HUES6 (cell line): Measurements from ENCODE around the gene GLT8D1.
"Not testable (repeated sequence)": the region's sequence is repeated elsewhere in the genome, so short reads cannot be mapped to it uniquely, and the experiment has no call there.

Experiments used
- H3K27ac ChIP-seq: 2 replicates; pipeline ENCODE4 v1.7.0; 2013; ENCODE audit warnings: low read depth, mild to moderate bottlenecking, low read length, inconsistent platforms
- H3K27me3 ChIP-seq: 2 replicates; pipeline ENCODE4 v1.6.1; 2013; ENCODE audit warnings: low read length; ENCODE audit not compliant: control insufficient read depth, insufficient read depth
- H3K36me3 ChIP-seq: 2 replicates; pipeline ENCODE4 v1.6.1; 2013; ENCODE audit warnings: low read length; ENCODE audit not compliant: control insufficient read depth, insufficient read depth
- H3K4me1 ChIP-seq: 2 replicates; pipeline ENCODE4 v1.6.1; 2013; ENCODE audit warnings: low read length; ENCODE audit not compliant: control insufficient read depth, insufficient read depth
- H3K4me3 ChIP-seq: 2 replicates; pipeline ENCODE4 v1.5.1; 2013; ENCODE audit warnings: low read depth, low read length
- H3K9ac ChIP-seq: one replicate; pipeline ENCODE4 v1.6.1; 2013; ENCODE audit warnings: mild to moderate bottlenecking, low read length
- H3K9me3 ChIP-seq: 2 replicates; pipeline ENCODE4 v1.6.1; 2013; ENCODE audit warnings: low read depth, low read length; ENCODE audit not compliant: control insufficient read depth, insufficient read depth

Gene GLT8D1

DNA sequence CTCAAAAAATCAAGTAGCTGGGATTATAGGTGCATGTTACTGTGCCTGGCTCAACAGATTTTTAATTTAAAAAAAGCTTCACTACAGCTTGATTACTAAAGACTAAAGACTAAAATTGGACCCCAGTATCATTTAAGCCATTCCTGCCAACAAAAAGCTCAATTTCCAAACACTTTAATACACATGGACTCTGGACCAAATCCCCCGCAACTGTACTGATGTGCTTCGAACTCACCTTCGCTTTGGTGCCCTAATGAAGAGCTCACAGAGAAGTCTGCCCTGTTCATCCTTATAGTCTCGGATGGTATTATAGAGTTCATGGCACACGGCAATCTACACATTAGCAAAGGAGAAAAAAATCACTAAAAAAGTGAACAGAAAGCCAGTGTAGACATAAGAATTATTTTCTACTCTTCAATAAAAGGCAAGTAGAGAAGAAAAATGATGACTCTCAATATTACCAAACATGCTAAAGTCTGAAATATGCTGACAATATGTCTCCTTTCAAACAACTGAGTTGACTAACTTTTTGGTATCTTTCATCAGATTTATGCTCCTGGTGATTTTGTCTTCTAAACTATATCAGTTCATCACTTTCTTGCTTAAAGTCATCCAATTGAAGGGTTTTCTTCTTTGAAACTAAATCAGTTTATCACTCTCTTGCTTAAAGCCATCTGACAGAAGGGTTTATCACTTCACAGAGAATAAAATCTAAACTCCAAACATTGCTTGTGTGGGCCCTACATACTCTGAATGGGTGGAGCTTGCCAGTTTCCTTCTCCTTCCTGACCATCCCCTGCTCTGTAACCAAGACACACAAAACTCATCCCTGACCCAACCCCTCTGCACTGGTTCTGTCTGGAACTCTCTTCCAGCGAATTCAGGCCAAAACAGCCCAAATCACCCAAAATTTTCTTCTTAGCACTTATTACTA is 27.1 kb downstream of the GLT8D1 start:
- no peak overlapping the region for H3K27ac ChIP-seq
- no peaks in the 10 kb centered on the region for H3K27me3 ChIP-seq
- H3K9ac ChIP-seq = no peak overlapping the region
- peaks cover 56% of the 10 kb centered on the region for H3K36me3 ChIP-seq
- H3K4me1 ChIP-seq = 0 out of 2 replicates have a peak, but pooled peaks cover 6% of the 10 kb centered on the region
- no peak overlapping the region for H3K4me3 ChIP-seq
- no peaks in the 10 kb centered on the region for H3K9me3 ChIP-seq

DNA sequence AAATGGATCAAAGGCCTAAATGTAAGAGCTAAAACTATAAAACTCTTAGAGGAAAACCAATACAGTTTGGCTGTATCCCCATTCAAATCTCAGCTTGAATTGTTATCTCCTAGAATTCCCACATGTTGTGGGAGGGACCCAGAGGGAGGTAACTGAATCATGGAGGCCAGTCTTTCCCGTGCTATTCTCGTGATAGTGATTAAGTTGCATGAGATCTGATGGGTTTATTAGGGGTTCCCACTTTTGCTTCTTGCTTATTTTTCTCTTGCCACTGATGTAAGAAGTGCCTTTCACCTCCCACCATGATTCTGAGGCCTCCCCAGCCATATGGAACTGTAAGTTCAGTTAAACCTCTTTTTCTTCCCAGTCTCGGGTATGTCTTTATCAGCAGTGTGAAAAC is 29.4 kb downstream of the GLT8D1 start:
- not testable (repeated sequence) for H3K9ac ChIP-seq, H3K27ac ChIP-seq, H3K4me1 ChIP-seq, H3K9me3 ChIP-seq, H3K4me3 ChIP-seq, H3K27me3 ChIP-seq
- peaks cover 66% of the 10 kb centered on the region for H3K36me3 ChIP-seq

- no peak overlapping the region for H3K4me3 ChIP-seq
- H3K9ac ChIP-seq = no peak overlapping the region
- H3K36me3 ChIP-seq = peaks cover 56% of the 10 kb centered on the region
- peaks cover 9% of the 10 kb centered on the region for H3K4me1 ChIP-seq
- H3K9me3 ChIP-seq = no peaks in the 10 kb centered on the region
- H3K27me3 ChIP-seq = no peaks in the 10 kb centered on the region
- no peak overlapping the region for H3K27ac ChIP-seq
Measured at GRCh38 chr3:52671676-52672075, 33.9 kb downstream of the GLT8D1 start.

GRCh38 chr3:52670621-52671521 is 34.7 kb downstream of the GLT8D1 start:
- Histone ChIP-seq H3K27me3 (no peaks in the 10 kb centered on the region), H3K9me3 (no peaks in the 10 kb centered on the region), H3K4me1 (peaks cover 9% of the 10 kb centered on the region), H3K36me3 (peaks cover 52% of the 10 kb centered on the region), H3K9ac (no peak overlapping the region), H3K4me3 (no peak overlapping the region), H3K27ac (no peak overlapping the region)

DNA sequence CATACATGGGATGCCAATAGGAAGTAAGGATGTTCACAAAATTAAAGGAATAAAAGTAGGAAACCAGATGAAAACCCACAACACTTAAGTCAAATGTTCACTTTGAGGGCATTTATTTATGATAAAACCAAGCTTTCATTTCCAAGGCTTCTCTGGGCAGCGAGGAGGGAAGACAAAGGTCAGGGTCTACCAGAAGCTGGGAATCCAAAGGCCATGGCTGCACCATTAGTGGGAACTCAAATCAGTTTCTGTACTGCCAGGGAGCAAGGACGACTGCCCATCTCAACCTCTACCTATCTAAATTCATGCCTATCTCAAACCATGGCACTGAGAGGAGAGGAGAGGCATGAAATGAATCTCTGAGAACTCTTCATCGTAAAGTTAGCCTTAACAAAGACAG is 42.5 kb downstream of the GLT8D1 start:
- no peaks in the 10 kb centered on the region for H3K9me3 ChIP-seq
- H3K36me3 ChIP-seq = peaks cover 60% of the 10 kb centered on the region
- H3K27me3 ChIP-seq = no peaks in the 10 kb centered on the region
- no peak overlapping the region for H3K4me3 ChIP-seq
- H3K4me1 ChIP-seq = no peaks in the 10 kb centered on the region
- no peak overlapping the region for H3K9ac ChIP-seq
- H3K27ac ChIP-seq = no peak overlapping the region

GRCh38 chr3:52660046-52660445 is 45.5 kb downstream of the GLT8D1 start:
- H3K27me3 ChIP-seq = no peaks in the 10 kb centered on the region
- peaks cover 73% of the 10 kb centered on the region for H3K36me3 ChIP-seq
- H3K9me3 ChIP-seq = no peaks in the 10 kb centered on the region
- H3K4me3 ChIP-seq = no peak overlapping the region
- H3K4me1 ChIP-seq = peaks cover 4% of the 10 kb centered on the region; the same call in 1 of the 2 replicates
- H3K9ac ChIP-seq = no peak overlapping the region
- no peak overlapping the region for H3K27ac ChIP-seq

DNA sequence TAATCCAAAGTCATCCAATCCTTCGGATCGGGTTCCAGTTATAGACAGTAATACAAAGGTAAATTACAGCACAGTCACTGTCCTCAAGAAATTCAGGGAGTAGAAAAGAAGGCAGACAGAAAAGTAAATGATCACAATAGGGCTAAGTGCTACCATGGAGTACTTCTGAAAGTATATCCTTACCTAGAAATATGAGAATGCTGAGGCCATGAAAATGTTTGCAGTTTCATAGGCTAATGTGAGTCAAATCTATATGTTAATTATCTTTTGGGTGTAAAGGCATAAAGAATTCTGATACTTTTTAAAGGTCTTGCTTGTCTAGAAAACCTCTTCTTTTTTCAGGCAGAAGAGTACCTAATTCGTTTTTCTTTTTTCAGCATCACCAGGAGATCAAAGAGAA is 49.7 kb downstream of the GLT8D1 start:
- Histone ChIP-seq H3K9ac (no peak overlapping the region), H3K4me1 (peaks cover 4% of the 10 kb centered on the region; the same call in 1 of the 2 replicates), H3K36me3 (peaks cover 83% of the 10 kb centered on the region), H3K27ac (no peak overlapping the region), H3K4me3 (no peak overlapping the region), H3K27me3 (no peaks in the 10 kb centered on the region), H3K9me3 (no peaks in the 10 kb centered on the region)

DNA sequence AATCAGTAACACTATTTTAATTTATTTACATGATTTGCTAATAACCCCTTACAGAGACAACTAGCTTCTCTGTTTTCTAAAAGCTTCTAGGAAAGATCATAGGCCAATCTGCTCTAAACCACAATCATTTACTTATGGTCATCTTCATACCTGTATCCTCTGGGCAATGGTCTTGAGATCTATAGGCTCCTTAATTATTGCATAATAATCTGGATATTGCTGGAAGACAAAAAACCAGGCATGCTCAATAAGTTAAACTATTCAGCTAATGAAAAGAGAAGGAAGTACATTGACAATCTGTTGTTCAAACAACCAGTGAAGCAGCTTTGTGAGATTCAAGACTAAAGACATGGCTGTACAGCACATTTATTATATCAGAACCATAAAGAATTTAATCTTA is 54.0 kb downstream of the GLT8D1 start:
- H3K9me3 ChIP-seq = no peaks in the 10 kb centered on the region
- H3K9ac ChIP-seq = no peak overlapping the region
- H3K4me1 ChIP-seq = peaks cover 4% of the 10 kb centered on the region; the same call in 1 of the 2 replicates
- no peak overlapping the region for H3K4me3 ChIP-seq
- no peak overlapping the region for H3K27ac ChIP-seq
- no peaks in the 10 kb centered on the region for H3K27me3 ChIP-seq
- H3K36me3 ChIP-seq = peaks cover 84% of the 10 kb centered on the region

DNA sequence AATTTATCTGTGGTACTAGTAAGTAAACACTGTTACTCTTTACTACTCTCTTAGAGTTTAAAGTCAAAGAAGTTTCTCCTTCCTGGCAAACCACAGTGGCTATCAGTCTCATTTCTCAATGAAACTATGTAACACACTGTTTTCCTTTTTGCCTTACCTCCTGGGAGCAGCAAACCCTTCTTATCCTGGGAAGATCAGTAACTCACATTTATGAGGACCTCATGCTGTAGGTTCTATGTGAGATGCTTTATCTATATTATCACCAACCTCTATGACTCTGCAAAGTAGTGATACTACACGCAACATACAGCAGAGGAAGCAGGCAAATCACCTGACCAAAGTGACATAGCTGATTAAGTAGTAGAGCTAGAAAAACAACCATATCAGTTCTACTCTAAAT is 55.2 kb downstream of the GLT8D1 start:
- H3K36me3 ChIP-seq = peaks cover 82% of the 10 kb centered on the region
- no peaks in the 10 kb centered on the region for H3K27me3 ChIP-seq
- H3K9me3 ChIP-seq = no peaks in the 10 kb centered on the region
- no peak overlapping the region for H3K9ac ChIP-seq
- H3K27ac ChIP-seq = no peak overlapping the region
- H3K4me3 ChIP-seq = no peak overlapping the region
- no peaks in the 10 kb centered on the region for H3K4me1 ChIP-seq

GRCh38 chr3:52649461-52650210 is 56.0 kb downstream of the GLT8D1 start:
- Histone ChIP-seq H3K4me1 (no peaks in the 10 kb centered on the region), H3K9ac (no peak overlapping the region), H3K4me3 (no peak overlapping the region), H3K36me3 (peaks cover 82% of the 10 kb centered on the region), H3K27ac (no peak overlapping the region), H3K9me3 (no peaks in the 10 kb centered on the region), H3K27me3 (no peaks in the 10 kb centered on the region)
